SK-N-SH (cell line): ENCODE results near the gene CHCHD6.

Experiments
- EP300 ChIP-seq, 2 experiments: IDR thresholded peaks; 2 replicates each; pipeline versions ENCODE4 v1.4.0 to v1.6.1; 2012; ENCODE audit warnings: borderline replicate concordance in 1 of 2, low read depth in 1 of 2, low read length in 1 of 2
- GABPA ChIP-seq: IDR thresholded peaks from 2 replicates; pipeline ENCODE4 v1.4.0; 2012; ENCODE audit warnings: low read depth, mild to moderate bottlenecking
- JUND ChIP-seq: IDR thresholded peaks from 2 replicates; pipeline ENCODE4 v1.4.0; 2012
- PBX3 ChIP-seq: IDR thresholded peaks from 2 replicates; pipeline ENCODE4; 2012
- POLR2AphosphoS5 ChIP-seq: IDR thresholded peaks from 2 replicates; pipeline ENCODE4 v1.6.1; 2012; ENCODE audit warnings: low read depth, low read length
- RCOR1 ChIP-seq: fragments of 150-350 bp; IDR thresholded peaks from 2 replicates; pipeline ENCODE4 v1.6.1; 2017; ENCODE audit warnings: antibody characterized with exemption, low read length
- SIN3A ChIP-seq: IDR thresholded peaks from 2 replicates; pipeline ENCODE4 v1.6.1; 2012; ENCODE audit warnings: low read depth, mild to moderate bottlenecking, low read length, moderate library complexity, borderline replicate concordance
- TAF1 ChIP-seq: IDR thresholded peaks from 2 replicates; pipeline ENCODE4 v1.6.1; 2012; ENCODE audit warnings: low read depth, mild to moderate bottlenecking, low read length, moderate library complexity, borderline replicate concordance
- YY1 ChIP-seq: IDR thresholded peaks from 2 replicates; pipeline ENCODE4 v1.4.0; 2012; ENCODE audit warnings: low read depth, mild to moderate bottlenecking
- ZBTB33 ChIP-seq: IDR thresholded peaks from 2 replicates; pipeline ENCODE4 v1.4.0; 2012; ENCODE audit warnings: low read depth, borderline replicate concordance
- TF ChIP-seq, protein P1 (sequence below): fragments of 200-600 bp; sonication (generic); IDR thresholded peaks from 2 replicates; pipeline ENCODE4 v1.6.1; 2017; ENCODE audit warnings: antibody characterized with exemption, mild to moderate bottlenecking, moderate library complexity

GRCh38 chr3:126921085-126921824 is 217.2 kb downstream of the CHCHD6 start:
- TF ChIP-seq, protein P1, sequence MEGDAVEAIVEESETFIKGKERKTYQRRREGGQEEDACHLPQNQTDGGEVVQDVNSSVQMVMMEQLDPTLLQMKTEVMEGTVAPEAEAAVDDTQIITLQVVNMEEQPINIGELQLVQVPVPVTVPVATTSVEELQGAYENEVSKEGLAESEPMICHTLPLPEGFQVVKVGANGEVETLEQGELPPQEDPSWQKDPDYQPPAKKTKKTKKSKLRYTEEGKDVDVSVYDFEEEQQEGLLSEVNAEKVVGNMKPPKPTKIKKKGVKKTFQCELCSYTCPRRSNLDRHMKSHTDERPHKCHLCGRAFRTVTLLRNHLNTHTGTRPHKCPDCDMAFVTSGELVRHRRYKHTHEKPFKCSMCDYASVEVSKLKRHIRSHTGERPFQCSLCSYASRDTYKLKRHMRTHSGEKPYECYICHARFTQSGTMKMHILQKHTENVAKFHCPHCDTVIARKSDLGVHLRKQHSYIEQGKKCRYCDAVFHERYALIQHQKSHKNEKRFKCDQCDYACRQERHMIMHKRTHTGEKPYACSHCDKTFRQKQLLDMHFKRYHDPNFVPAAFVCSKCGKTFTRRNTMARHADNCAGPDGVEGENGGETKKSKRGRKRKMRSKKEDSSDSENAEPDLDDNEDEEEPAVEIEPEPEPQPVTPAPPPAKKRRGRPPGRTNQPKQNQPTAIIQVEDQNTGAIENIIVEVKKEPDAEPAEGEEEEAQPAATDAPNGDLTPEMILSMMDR: no peak
- TF ChIP-seq RCOR1: no peak
- TF ChIP-seq GABPA: no peak
- no peak for TF ChIP-seq YY1
- no peak for TF ChIP-seq SIN3A
- TF ChIP-seq JUND: no peak
- no peak for TF ChIP-seq POLR2AphosphoS5
- TF ChIP-seq PBX3: no peak
- no peak for TF ChIP-seq ZBTB33
- TF ChIP-seq TAF1: no peak
- TF ChIP-seq EP300 (IDR thresholded peaks at IDR 0.05; ENCODE audit: borderline replicate concordance in 1 of 2, low read depth in 1 of 2, low read length in 1 of 2): no peak
